ENCODE measurements around the gene ARRB1. TPM values are rescaled to one million over a fixed set of nuclear protein-coding genes. Genes with fewer than 3 reads are reported as not detected.

ARRB1 gene
- total RNA-seq, 1 experiment from 2014 or later = 116 TPM

DNA sequence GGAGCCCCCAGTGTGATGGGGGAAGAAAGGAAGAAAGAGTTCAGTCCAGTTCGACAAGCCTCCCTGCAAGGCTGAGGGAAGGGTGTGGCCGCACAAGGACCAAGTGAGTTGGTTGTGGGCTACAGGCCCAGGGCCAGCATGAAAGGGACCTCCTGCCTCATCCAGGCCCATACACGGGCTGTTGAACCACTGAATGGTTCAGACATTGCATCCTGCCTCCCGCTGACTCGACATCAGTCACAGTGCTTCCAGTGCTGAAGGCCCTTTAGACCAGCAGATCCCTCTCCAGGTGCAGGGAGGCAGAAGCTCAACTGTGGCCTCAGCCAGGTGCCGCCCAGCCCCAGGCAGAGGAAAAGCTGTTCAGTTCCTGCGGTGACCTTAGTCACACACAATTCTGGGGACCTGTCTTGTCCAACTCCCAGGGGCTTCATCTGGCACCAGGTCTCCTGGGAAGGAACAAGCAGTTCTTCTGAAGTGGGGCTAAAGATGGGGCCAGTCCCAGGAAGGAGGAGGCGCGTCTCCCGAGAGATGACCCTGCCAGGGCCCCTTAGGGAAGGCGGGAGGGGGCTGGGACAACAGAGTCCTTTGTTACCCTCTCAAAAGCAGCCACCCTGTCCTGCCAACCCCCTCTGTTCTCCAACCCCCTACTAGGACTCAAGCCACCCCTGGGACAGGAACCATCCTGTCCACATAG lies 6.6 kb downstream of the ARRB1 start:
- peaks cover 79% of the 10 kb centered on the region for H3K4me1 ChIP-seq
- TF ChIP-seq, protein P1, sequence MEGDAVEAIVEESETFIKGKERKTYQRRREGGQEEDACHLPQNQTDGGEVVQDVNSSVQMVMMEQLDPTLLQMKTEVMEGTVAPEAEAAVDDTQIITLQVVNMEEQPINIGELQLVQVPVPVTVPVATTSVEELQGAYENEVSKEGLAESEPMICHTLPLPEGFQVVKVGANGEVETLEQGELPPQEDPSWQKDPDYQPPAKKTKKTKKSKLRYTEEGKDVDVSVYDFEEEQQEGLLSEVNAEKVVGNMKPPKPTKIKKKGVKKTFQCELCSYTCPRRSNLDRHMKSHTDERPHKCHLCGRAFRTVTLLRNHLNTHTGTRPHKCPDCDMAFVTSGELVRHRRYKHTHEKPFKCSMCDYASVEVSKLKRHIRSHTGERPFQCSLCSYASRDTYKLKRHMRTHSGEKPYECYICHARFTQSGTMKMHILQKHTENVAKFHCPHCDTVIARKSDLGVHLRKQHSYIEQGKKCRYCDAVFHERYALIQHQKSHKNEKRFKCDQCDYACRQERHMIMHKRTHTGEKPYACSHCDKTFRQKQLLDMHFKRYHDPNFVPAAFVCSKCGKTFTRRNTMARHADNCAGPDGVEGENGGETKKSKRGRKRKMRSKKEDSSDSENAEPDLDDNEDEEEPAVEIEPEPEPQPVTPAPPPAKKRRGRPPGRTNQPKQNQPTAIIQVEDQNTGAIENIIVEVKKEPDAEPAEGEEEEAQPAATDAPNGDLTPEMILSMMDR (IDR thresholded peaks at IDR 0.05; ENCODE audit: insufficient read depth in 1 of 2, low read depth in 1 of 2, low read length in 1 of 2, severe bottlenecking in 1 of 2, unreplicated experiment in 1 of 2) = no peak
- intact Hi-C loops (cut with micrococcal nuclease; ENCODE audit: unreplicated experiment) = loop anchor here (5.0 kb wide), 1 partner anchor 77 kb away; no protein-coding TSS in a partner anchor
- no peak overlapping the region for H3K4me3 ChIP-seq (ENCODE audit: low read depth, low read length)
- no peaks in the 10 kb centered on the region for H3K27me3 ChIP-seq (replicated peaks; ENCODE audit: control insufficient read depth, insufficient read depth, low read length)
- H3K4me3 Mint-ChIP-seq (ENCODE audit: unreplicated experiment) = no peak overlapping the region
- H3K27me3 Mint-ChIP-seq (ENCODE audit: insufficient read depth, unreplicated experiment) = no peaks in the 10 kb centered on the region
- no peaks in the 10 kb centered on the region for H3K9me3 Mint-ChIP-seq (ENCODE audit: unreplicated experiment)
- CTCF ChIA-PET = no interaction called here
- peak overlapping the region; percentile 75 for H3K27ac Mint-ChIP-seq (ENCODE audit: unreplicated experiment)
- no TSS peak for BruUV-seq (replicated peaks)
- H3K9me3 ChIP-seq = no peaks in the 10 kb centered on the region
- H3K4me1 Mint-ChIP-seq (ENCODE audit: low read depth, unreplicated experiment) = peaks cover 59% of the 10 kb centered on the region
- H3K36me3 Mint-ChIP-seq (ENCODE audit: insufficient read depth, unreplicated experiment) = peaks cover 22% of the 10 kb centered on the region
- peaks cover 3% of the 10 kb centered on the region for H3K36me3 ChIP-seq (ENCODE audit: control insufficient read depth, insufficient read depth, low read length)
- no peak for DNase-seq
- POLR2A ChIA-PET = no interaction called here

DNA sequence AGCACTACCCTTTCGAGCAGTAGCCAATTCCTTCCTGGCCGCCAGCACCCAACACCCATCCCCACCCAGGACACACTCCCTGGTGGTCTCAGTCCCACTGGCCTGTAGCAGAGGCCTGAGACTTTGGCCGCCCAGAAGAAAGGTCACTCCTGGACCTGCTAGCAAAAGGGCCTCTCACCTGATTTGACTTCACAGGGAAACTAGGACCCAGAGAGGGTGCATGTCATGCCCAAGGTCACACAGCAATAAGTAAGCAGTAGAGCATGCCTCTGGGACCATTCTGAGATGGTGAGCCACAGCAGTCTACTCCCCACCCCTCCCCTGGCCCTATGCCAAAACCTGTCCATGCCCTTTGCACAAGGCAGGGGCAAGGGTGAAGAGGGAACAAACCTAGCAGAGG lies 7.3 kb downstream of the ARRB1 start:
- ChIA-PET POLR2A (interaction anchor here (1.6 to 3.0 kb wide), 2 partner anchors 8 to 37 kb away, joined by 11 to 21 read pairs; no protein-coding TSS in a partner anchor), CTCF (interaction anchor here (1.8 kb wide), 1 partner anchor 14 kb away, joined by 14 read pairs; no protein-coding TSS in a partner anchor)
- Histone ChIP-seq H3K9me3 (no peaks in the 10 kb centered on the region), H3K4me3 (ENCODE audit: low read depth, low read length) (no peak overlapping the region), H3K36me3 (ENCODE audit: control insufficient read depth, insufficient read depth, low read length) (peaks cover 3% of the 10 kb centered on the region), H3K27me3 (replicated peaks; ENCODE audit: control insufficient read depth, insufficient read depth, low read length) (no peaks in the 10 kb centered on the region), H3K4me1 (peaks cover 79% of the 10 kb centered on the region)
- H3K27ac Mint-ChIP-seq (ENCODE audit: unreplicated experiment) = peak overlapping the region; percentile 75
- peaks cover 22% of the 10 kb centered on the region for H3K36me3 Mint-ChIP-seq (ENCODE audit: insufficient read depth, unreplicated experiment)
- intact Hi-C loops (cut with micrococcal nuclease; ENCODE audit: unreplicated experiment) = loop anchor here (5.0 kb wide), 1 partner anchor 78 kb away; no protein-coding TSS in a partner anchor
- TF ChIP-seq, protein P1 (IDR thresholded peaks at IDR 0.05; ENCODE audit: insufficient read depth in 1 of 2, low read depth in 1 of 2, low read length in 1 of 2, severe bottlenecking in 1 of 2, unreplicated experiment in 1 of 2) = no peak
- H3K27me3 Mint-ChIP-seq (ENCODE audit: insufficient read depth, unreplicated experiment) = no peaks in the 10 kb centered on the region
- H3K4me1 Mint-ChIP-seq (ENCODE audit: low read depth, unreplicated experiment) = peaks cover 64% of the 10 kb centered on the region
- H3K9me3 Mint-ChIP-seq (ENCODE audit: unreplicated experiment) = no peaks in the 10 kb centered on the region
- DNase-seq = no peak
- BruUV-seq (replicated peaks) = no TSS peak
- H3K4me3 Mint-ChIP-seq (ENCODE audit: unreplicated experiment) = no peak overlapping the region

DNA sequence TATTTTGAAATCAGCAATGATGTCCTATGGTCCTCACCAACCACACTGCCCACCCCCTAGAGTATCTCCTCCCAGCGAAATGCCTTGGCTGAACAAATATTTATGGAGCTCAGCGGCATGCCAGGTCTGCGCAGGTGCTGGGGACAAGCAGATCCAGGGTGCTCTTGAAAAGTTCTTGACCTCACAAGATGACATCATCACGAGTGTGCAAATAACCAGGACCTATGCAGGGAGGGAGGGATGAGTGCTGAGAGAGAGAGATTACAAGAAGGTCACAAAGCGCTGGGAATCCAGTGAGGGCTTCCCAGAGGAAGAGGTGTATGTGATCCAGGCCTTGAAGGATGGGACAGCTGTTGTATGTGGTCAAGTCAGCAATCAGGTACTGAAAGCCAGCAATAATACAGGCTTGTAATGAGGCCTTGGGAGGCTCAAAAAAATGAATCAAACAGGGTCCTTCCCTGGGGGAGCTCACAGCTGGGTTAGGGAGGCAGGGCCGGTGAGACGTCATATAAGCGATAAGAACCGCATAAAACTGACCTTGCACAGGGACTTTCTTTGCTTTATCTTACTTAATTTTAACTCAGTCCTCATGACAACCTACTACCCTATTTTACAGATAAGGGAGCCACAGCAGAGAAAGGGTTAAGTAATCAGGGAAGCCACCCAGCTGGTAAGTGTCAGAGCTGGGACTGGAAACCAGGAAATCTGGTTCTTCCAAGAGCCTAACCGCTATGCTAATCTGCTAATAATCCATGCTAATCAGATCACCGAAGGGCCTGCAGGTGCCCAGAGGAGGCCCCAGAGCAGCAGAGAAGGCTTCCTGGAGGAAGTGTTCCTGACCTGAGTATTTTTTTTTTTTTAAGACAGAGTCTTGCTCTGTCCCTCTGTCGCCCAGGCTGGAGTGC lies 8.2 kb downstream of the ARRB1 start:
- Histone ChIP-seq H3K4me3 (ENCODE audit: low read depth, low read length) (no peak overlapping the region), H3K36me3 (ENCODE audit: control insufficient read depth, insufficient read depth, low read length) (peaks cover 3% of the 10 kb centered on the region; the same call in 1 of the 2 replicates), H3K9me3 (no peaks in the 10 kb centered on the region), H3K4me1 (peaks cover 78% of the 10 kb centered on the region), H3K27me3 (replicated peaks; ENCODE audit: control insufficient read depth, insufficient read depth, low read length) (no peaks in the 10 kb centered on the region)
- intact Hi-C loops (cut with micrococcal nuclease; ENCODE audit: unreplicated experiment) = loop anchor here (1.0 to 5.0 kb wide), 7 partner anchors 9 to 79 kb away; no protein-coding TSS in a partner anchor
- peaks cover 65% of the 10 kb centered on the region for H3K4me1 Mint-ChIP-seq (ENCODE audit: low read depth, unreplicated experiment)
- no peaks in the 10 kb centered on the region for H3K27me3 Mint-ChIP-seq (ENCODE audit: insufficient read depth, unreplicated experiment)
- DNase-seq = peak; percentile 95
- TF ChIP-seq, protein P1 (IDR thresholded peaks at IDR 0.05; ENCODE audit: insufficient read depth in 1 of 2, low read depth in 1 of 2, low read length in 1 of 2, severe bottlenecking in 1 of 2, unreplicated experiment in 1 of 2) = no peak
- peaks cover 22% of the 10 kb centered on the region for H3K36me3 Mint-ChIP-seq (ENCODE audit: insufficient read depth, unreplicated experiment)
- ChIA-PET POLR2A (interaction anchor here (0.5 to 3.0 kb wide), 10 partner anchors 9 to 87 kb away, joined by 3 to 21 read pairs (median 6); no protein-coding TSS in a partner anchor), CTCF (interaction anchor here (0.5 to 2.2 kb wide), 15 partner anchors 10 to 129 kb away, joined by 3 to 22 read pairs (median 8); no protein-coding TSS in a partner anchor)
- peak overlapping the region; percentile 75 for H3K27ac Mint-ChIP-seq (ENCODE audit: unreplicated experiment)
- H3K4me3 Mint-ChIP-seq (ENCODE audit: unreplicated experiment) = peak overlapping the region; percentile 51
- no peaks in the 10 kb centered on the region for H3K9me3 Mint-ChIP-seq (ENCODE audit: unreplicated experiment)
- TSS peak; percentile 84 for BruUV-seq (replicated peaks)

Data from Caco-2 (cell line).